GM19452 (cell line): ENCODE results near the gene ARMC9.
"Not testable (repeated sequence)": the region's sequence is repeated elsewhere in the genome, so short reads cannot be mapped to it uniquely, and the experiment has no call there.

Experiments used
- ATAC-seq: cut with Tn5 transposase; IDR thresholded peaks from one replicate; pipeline ENCODE4 v1.9.1; 2021; ENCODE audit not compliant: unreplicated experiment

ARMC9 gene

GRCh38 chr2:231181860-231182512 is 16.4 kb upstream of the ARMC9 start:
- ATAC-seq = peak; percentile 65

GRCh38 chr2:231182513-231182899 is 15.9 kb upstream of the ARMC9 start:
- ATAC-seq = no peak

- no peak for ATAC-seq
These were observed 14.6 kb upstream of the ARMC9 start for GRCh38 chr2:231183851-231184250.

- ATAC-seq = no peak
These were observed 14.1 kb upstream of the ARMC9 start for GRCh38 chr2:231184319-231184718.

- ATAC-seq = no peak
These were observed 13.2 kb upstream of the ARMC9 start for GRCh38 chr2:231185050-231185725.

- no peak for ATAC-seq
These were observed 12.5 kb upstream of the ARMC9 start for GRCh38 chr2:231185886-231186285.

- no peak for ATAC-seq
These were observed 12.1 kb upstream of the ARMC9 start for GRCh38 chr2:231186325-231186724.

- ATAC-seq = no peak
These were observed 10.5 kb upstream of the ARMC9 start for GRCh38 chr2:231187736-231188505.

GRCh38 chr2:231188506-231189170 is 9.8 kb upstream of the ARMC9 start:
- ATAC-seq = no peak

- ATAC-seq = no peak
These were observed 9.3 kb upstream of the ARMC9 start for GRCh38 chr2:231189171-231189530.

- no peak for ATAC-seq
These were observed 8.6 kb upstream of the ARMC9 start for GRCh38 chr2:231189571-231190495.

- no peak for ATAC-seq
These were observed 7.8 kb upstream of the ARMC9 start for GRCh38 chr2:231190531-231191197.

GRCh38 chr2:231191896-231192872 is 6.2 kb upstream of the ARMC9 start:
- ATAC-seq = no peak

GRCh38 chr2:231193216-231193615 is 5.2 kb upstream of the ARMC9 start:
- ATAC-seq = no peak

GRCh38 chr2:231196592-231196991 is 1.8 kb upstream of the ARMC9 start:
- no peak for ATAC-seq

- not testable (repeated sequence) for ATAC-seq
These were observed 1.2 kb upstream of the ARMC9 start for GRCh38 chr2:231197196-231197595.

GRCh38 chr2:231197706-231198290 is 633 bp upstream of the ARMC9 start:
- ATAC-seq = no peak

GRCh38 chr2:231199219-231199618 is 788 bp downstream of the ARMC9 start:
- ATAC-seq = no peak
